Glutamatergic neuron (in vitro differentiated cells): ENCODE data around the gene IRX4. TPM values are rescaled to one million over a fixed set of nuclear protein-coding genes. Genes with fewer than 3 reads are reported as not detected.

Experiments used
- DNase-seq: peaks from one replicate; pipeline ENCODE4 v3.0.0; 2022
- H3K27ac Mint-ChIP-seq: one replicate; pipeline ENCODE4 v1.8.0; 2020; ENCODE audit warnings: mild to moderate bottlenecking, mixed read lengths, inconsistent platforms; ENCODE audit not compliant: unreplicated experiment
- H3K27me3 Mint-ChIP-seq: one replicate; pipeline ENCODE4 v1.8.0; 2020; ENCODE audit warnings: mild to moderate bottlenecking, moderate library complexity, mixed read lengths, inconsistent platforms; ENCODE audit not compliant: unreplicated experiment
- H3K36me3 Mint-ChIP-seq: one replicate; pipeline ENCODE4 v1.8.0; 2020; ENCODE audit warnings: mild to moderate bottlenecking, mixed read lengths, inconsistent platforms; ENCODE audit not compliant: unreplicated experiment
- H3K4me1 Mint-ChIP-seq: one replicate; pipeline ENCODE4 v1.8.0; 2020; ENCODE audit warnings: mild to moderate bottlenecking, low read depth, mixed read lengths, inconsistent platforms; ENCODE audit not compliant: unreplicated experiment
- H3K4me3 Mint-ChIP-seq: one replicate; pipeline ENCODE4 v1.8.0; 2020; ENCODE audit warnings: mild to moderate bottlenecking, mixed read lengths, inconsistent platforms; ENCODE audit not compliant: unreplicated experiment
- H3K9me3 Mint-ChIP-seq: one replicate; pipeline ENCODE4 v1.8.0; 2020; ENCODE audit warnings: mild to moderate bottlenecking, moderate library complexity, mixed read lengths, inconsistent platforms; ENCODE audit not compliant: unreplicated experiment
- CTCF ChIP-seq: fragments of 200-600 bp; sonication (generic); IDR thresholded peaks from one replicate; pipeline ENCODE4 v1.5.0; 2021; ENCODE audit not compliant: partially characterized antibody, unreplicated experiment
- total RNA-seq: library from RNA; stranded (reverse); fragmentation: NEBNext Ultra II Directional; extraction: Animal tissue kit (Norgen Biotek cat#: 25700); gene quantifications from one replicate; pipeline ENCODE4 v1.2.1, GENCODE V29; 2021; ENCODE audit not compliant: unreplicated experiment

IRX4 gene
- total RNA-seq, 1 donor from 2014 or later: 0.20 TPM

- no peak for DNase-seq
- no peak for TF ChIP-seq CTCF
- Mint-ChIP-seq H3K27me3 (peaks cover 5% of the 10 kb centered on the region), H3K4me1 (peaks cover 24% of the 10 kb centered on the region), H3K4me3 (no peak overlapping the region), H3K9me3 (no peaks in the 10 kb centered on the region), H3K36me3 (no peaks in the 10 kb centered on the region), H3K27ac (no peak overlapping the region)
These were observed 47.9 kb downstream of the IRX4 start for GRCh38 chr5:1834721-1835429.

- no peak overlapping the region for H3K4me3 Mint-ChIP-seq
- peaks cover 3% of the 10 kb centered on the region for H3K27me3 Mint-ChIP-seq
- H3K27ac Mint-ChIP-seq: no peak overlapping the region
- peaks cover 24% of the 10 kb centered on the region for H3K4me1 Mint-ChIP-seq
- H3K36me3 Mint-ChIP-seq: no peaks in the 10 kb centered on the region
- TF ChIP-seq CTCF: no peak
- no peaks in the 10 kb centered on the region for H3K9me3 Mint-ChIP-seq
- DNase-seq: no peak
These were observed 48.6 kb downstream of the IRX4 start for GRCh38 chr5:1834022-1834551.

- H3K27me3 Mint-ChIP-seq: peaks cover 2% of the 10 kb centered on the region
- H3K4me1 Mint-ChIP-seq: peaks cover 24% of the 10 kb centered on the region
- no peak overlapping the region for H3K4me3 Mint-ChIP-seq
- H3K27ac Mint-ChIP-seq: no peak overlapping the region
- TF ChIP-seq CTCF: no peak
- no peak for DNase-seq
- no peaks in the 10 kb centered on the region for H3K9me3 Mint-ChIP-seq
- H3K36me3 Mint-ChIP-seq: no peaks in the 10 kb centered on the region
These were observed 49.3 kb downstream of the IRX4 start for GRCh38 chr5:1833264-1834021.

- Mint-ChIP-seq H3K9me3 (no peaks in the 10 kb centered on the region), H3K27ac (no peak overlapping the region), H3K36me3 (no peaks in the 10 kb centered on the region)
These were observed 50.0 kb downstream of the IRX4 start for GRCh38 chr5:1832511-1833250.

More at GRCh38 chr5:1832511-1833250, 50.0 kb downstream of the IRX4 start:
- H3K4me1 Mint-ChIP-seq: peaks cover 24% of the 10 kb centered on the region
- no peak for DNase-seq
- TF ChIP-seq CTCF: no peak
- H3K4me3 Mint-ChIP-seq: no peak overlapping the region
- H3K27me3 Mint-ChIP-seq: no peaks in the 10 kb centered on the region
